H54 (cell line): ENCODE data around the gene ALG11.
A peak's percentile ranks its signal among the peaks of the same experiment; 100 is the strongest.
"Not testable (repeated sequence)": the region's sequence is repeated elsewhere in the genome, so short reads cannot be mapped to it uniquely, and the experiment has no call there.

Source experiments
- DNase-seq: peaks from one replicate; pipeline ENCODE4 v3.0.0; 2011; ENCODE audit warnings: low spot score, mixed read lengths; ENCODE audit not compliant: insufficient read length
- FAIRE-seq: peaks from 3 replicates; lab custom pipeline; 2011; peaks lifted over from hg19 to GRCh38; lab: Jason Lieb, UNC
- POLR2A ChIP-seq: IDR thresholded peaks from 2 replicates; pipeline ENCODE4 v1.6.1; 2011; ENCODE audit warnings: low read depth, mild to moderate bottlenecking, low read length

Gene ALG11

GRCh38 chr13:52011632-52012511 lies at the start of gene ALG11:
Gene ALG11 (plus strand): TSS chr13:52012398. CDS start chr13:52012419, 21 bp downstream.
- FAIRE-seq, result peak; percentile 95
- TF ChIP-seq POLR2A, result peak; percentile 77

GRCh38 chr13:51966186-51966585 lies 46.0 kb upstream of the ALG11 start:
- no peak for DNase-seq
- FAIRE-seq, result no peak
- no peak for TF ChIP-seq POLR2A

More at GRCh38 chr13:52011632-52012511, at the start of gene ALG11:
- peak; percentile 84 for DNase-seq

DNA sequence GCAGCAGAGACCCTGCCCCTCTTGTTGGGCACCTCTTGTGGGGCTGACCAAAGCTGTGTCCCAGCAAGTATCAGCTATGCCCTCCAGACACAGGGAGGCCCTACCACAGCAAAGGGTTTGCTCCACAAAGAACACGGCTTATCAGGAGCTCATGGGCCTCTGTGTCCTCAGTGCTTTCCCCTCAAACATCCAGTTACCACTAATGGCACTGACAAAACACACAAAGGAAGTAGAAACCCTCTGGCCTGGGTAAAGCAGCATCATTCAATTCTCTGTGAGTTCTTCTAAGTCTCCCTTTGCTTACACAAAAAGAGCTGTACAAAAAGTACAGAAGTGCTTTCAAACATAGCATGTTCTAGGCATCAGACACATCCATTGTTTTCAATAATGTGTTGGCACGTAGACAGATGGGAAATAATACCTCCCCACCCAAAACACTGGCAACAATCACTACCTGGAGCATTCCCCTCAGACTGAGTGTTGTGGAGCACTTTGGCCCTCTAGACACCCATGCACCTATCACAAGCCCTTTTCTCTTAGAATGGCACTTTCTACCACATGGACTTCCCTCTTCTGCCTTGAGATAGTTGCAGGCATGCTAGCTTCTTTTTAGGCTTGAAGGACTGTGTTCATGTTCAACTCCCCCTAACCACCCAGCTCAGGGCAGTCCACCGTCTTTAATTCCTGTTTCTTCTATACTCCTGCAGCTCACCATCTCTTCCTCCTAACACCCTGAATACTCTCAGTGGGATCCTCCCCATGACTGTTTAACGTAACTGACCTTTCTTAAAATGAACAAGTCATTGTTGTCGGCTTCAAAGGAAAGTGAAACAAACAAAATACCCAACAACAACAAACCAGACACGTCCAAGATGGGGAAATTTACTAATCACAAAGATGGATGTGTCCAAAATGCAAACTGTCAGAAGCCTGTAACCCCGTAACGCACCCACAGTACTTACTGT lies 44.4 kb upstream of the ALG11 start:
- DNase-seq (no peak), FAIRE-seq (no peak)
- TF ChIP-seq POLR2A, result no peak

DNA sequence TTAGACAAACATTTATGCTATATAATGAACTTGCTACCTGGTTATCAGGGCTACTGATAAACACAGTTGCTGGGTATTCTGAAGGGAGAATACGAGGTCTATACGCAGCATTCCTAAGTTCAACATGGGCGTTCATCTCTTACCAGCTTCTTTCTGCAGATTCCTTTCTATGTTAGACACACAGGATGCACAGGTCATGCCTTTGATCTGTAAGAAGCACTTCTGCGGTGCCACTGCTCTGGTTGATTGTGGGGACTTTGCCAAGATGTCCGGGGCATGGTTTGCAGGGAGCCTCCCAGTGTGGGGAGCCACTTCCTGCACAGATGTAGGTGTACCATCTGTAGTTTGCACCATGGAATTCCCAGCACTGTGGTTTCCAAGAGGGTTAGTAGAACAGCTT lies 41.8 kb upstream of the ALG11 start:
- TF ChIP-seq POLR2A, result no peak

DNA sequence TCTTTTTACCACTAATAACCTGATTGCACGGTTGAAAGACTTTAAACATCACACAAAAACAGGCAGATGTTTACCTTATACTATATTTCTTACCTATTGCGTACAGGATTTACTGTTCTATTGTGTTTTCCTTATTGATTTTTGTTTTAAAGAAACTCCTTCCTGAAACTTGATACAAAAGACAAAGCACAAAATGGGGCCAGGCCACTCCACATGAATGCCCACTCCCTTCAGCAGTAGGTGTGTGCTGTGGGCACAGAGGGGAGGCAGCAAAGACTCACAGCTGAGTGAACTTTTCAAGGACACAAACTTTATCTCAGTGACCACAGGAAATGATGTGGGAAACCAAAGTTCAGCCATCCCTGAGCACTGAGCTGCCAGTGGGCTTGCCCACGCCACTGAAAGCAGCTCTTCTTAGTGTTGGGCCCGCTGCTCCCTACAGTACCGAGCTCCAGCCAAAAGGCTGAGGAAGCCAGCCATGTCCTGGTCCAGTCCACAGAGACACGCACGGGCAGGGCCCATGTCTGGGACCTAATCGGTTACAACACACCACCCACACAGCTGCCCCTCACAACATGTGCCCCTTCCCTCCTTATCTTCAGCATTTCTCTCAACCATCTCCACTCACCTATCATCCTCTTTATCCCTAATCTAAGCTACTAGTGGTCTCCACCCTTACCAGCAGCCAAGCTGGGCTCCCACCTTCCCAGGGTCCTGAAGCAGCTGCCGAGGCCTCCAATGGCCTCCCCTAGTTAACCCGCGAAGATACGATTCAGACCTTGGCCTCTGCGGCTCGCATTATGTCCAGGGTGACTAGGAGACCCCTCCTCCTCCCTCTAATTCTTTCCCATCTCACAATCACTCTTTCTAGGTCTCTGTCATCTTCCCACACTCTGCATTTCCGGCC lies 40.4 kb upstream of the ALG11 start:
- DNase-seq (no peak), FAIRE-seq (no peak)
- TF ChIP-seq POLR2A, result no peak

More for the DNA sequence above, 41.8 kb upstream of the ALG11 start:
- FAIRE-seq, result no peak
- DNase-seq, result no peak

DNA sequence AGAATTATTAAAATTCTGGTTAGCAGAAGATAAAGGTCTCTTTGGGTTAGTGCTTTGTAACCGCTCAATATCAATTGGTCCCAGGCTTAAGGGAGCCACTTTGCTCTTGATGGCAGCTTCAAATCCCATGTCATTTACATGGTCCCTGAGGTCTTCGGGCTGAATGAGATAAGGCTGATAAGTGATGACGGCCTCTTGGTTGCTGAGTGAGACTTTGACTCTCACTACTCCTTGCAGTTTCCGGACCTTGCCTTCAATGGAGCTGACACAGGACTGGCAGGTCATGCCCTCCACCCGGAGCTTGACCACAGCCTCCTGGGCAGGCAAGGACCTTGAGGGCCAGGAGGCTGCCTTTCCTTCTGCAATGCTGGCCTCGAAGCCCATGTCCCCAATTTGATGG lies 37.7 kb upstream of the ALG11 start:
- no peak for FAIRE-seq
- TF ChIP-seq POLR2A, result no peak
- no peak for DNase-seq

- no peak for TF ChIP-seq POLR2A
- FAIRE-seq (no peak), DNase-seq (no peak)
Observed at GRCh38 chr13:51976423-51976822, 35.8 kb upstream of the ALG11 start.

DNA sequence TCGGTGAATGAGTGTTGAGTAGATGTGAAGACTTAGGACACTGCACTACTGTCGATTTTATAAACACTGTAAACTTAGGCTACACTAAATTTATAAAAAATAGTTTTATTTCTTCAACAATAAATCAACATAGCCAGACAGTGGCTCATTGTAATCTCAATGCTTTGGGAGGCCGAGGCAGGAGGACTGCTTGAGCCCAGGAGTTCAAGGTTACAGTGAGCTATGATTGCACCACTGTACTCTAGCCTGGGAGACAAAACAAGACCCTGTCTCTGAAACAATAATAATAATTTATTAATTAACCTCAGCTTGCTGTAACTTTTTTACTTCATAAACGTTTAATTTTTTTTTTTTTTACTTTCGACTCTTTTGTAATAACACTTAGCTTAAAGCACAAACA lies 35.3 kb upstream of the ALG11 start:
- FAIRE-seq (no peak), DNase-seq (no peak)
- TF ChIP-seq POLR2A, result no peak

- FAIRE-seq, result no peak
- no peak for TF ChIP-seq POLR2A
- no peak for DNase-seq
Observed at GRCh38 chr13:51977625-51978024, 34.6 kb upstream of the ALG11 start.

DNA sequence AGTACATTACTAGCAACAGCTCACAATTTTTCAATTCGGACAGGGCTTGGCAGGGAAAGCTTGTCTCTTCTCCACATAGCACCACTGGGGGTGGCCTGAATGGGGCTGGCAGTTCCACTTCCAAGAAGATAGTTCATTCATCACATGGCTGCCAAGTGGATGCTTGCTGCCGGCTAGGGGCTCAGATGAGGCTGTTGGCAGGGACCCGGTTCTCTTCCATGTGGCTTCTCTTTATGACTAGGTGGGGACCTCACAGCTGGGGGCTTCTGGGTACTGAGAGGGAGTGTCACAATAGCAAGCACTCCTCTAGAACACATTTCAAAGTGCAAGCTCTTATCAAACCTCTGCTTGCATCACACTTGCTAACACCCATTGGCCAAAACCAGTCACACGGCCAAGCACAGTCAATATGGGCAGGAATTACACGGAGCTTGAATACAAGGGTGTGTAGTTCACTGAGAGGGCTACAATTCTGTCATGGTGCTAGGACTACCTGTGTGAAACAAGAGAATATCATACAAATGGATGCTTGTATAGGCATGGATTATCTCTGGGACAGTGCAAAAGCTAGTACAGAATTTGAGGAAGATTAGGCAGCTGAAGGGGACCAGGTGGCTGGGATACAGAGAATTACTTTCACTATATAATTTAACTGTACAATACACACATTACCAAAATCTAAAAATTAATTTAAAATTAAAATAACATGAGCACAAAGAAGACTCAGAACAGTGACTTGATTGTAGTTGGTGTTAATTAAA lies 33.2 kb upstream of the ALG11 start:
- DNase-seq, result no peak
- no peak for FAIRE-seq
- no peak for TF ChIP-seq POLR2A

DNA sequence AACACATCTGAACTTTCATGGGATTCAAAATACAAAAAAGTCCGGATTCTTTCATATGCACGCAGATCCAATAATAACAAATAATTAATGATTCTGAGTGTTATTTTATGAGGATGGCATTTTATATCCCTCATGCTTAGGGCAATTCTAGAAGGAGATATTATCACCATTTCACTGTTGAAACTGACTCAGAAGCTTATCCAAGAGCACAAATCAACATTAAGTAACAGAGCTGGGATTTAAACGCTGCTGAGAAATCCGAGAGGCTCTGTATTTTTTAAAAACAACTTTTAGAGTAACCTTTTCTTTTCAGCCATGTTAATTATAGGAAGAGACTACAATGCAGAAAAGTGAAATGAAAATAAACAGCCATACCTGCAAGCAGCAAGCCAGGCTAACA lies 31.3 kb upstream of the ALG11 start:
- no peak for TF ChIP-seq POLR2A
- FAIRE-seq (no peak), DNase-seq (no peak)

DNA sequence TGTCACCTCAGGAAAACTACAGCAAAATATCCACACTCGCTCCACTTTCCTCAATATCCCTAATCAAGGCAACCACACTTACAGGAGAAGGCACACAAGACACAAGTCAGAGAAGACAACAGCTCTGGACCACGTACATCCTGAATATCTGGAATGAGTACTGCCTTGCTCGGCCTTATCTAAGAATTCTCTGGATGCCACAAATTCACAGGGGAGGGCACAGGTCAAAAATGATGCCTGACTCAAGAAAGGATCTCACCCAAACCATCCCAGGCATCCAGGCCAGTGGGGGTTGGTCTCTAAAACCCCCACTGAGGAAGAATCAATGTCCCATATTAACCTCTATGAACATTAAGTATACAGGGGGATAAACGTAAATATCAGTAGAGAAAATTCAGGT lies 30.8 kb upstream of the ALG11 start:
- no peak for DNase-seq
- no peak for TF ChIP-seq POLR2A
- FAIRE-seq, result no peak

GRCh38 chr13:51983292-51983691 lies 28.9 kb upstream of the ALG11 start:
- not testable (repeated sequence) for DNase-seq, FAIRE-seq

- FAIRE-seq, DNase-seq: not testable (repeated sequence)
Observed at GRCh38 chr13:51984904-51985303, 27.3 kb upstream of the ALG11 start.
